Adrenal gland (tissue), 12 donors: ENCODE data around the gene FLNA. TPM values are rescaled to one million over a fixed set of nuclear protein-coding genes. Genes with fewer than 3 reads are reported as not detected.
"Not testable (repeated sequence)": the region's sequence is repeated elsewhere in the genome, so short reads cannot be mapped to it uniquely, and the experiment has no call there.

Experiments used
- DNase-seq, 7 donors: peaks; one replicate each; pipeline ENCODE4 v3.0.0-alpha.2; 2019 to 2020
- H3K27ac ChIP-seq, 5 donors: fragments of 200-600 bp; sonication (generic) in 4 of 5; 1 replicate in 3 of 5; 2 replicates in 2 of 5; pipeline versions ENCODE4 v1.5.1 to v1.8.0; 2016 to 2020; ENCODE audit warnings: mild to moderate bottlenecking in 1 of 5
- H3K27me3 ChIP-seq: fragments of 200-600 bp; 2 replicates; pipeline ENCODE4 v1.8.0; 2021
- H3K36me3 ChIP-seq, 2 donors: fragments of 200-600 bp; replicated peaks in 1 of 2; 1 replicate in 1 of 2; 2 replicates in 1 of 2; pipeline versions ENCODE4 v1.5.1 to v1.8.0; 2018 to 2022
- H3K4me1 ChIP-seq, 2 donors: fragments of 200-600 bp; replicated peaks in 1 of 2; 1 replicate in 1 of 2; 2 replicates in 1 of 2; pipeline versions ENCODE4 v1.5.1 to v1.8.0; 2018 to 2021
- H3K4me3 ChIP-seq, 4 donors: fragments of 200-600 bp; sonication (generic) in 3 of 4; one replicate each; pipeline ENCODE4 v1.5.1; 2016 to 2018
- H3K9me3 ChIP-seq, 3 donors: fragments of 200-600 bp; sonication (generic) in 1 of 3; replicated peaks in 1 of 3; 1 replicate in 2 of 3; 2 replicates in 1 of 3; pipeline versions ENCODE4 v1.5.1 to v1.8.0; 2016 to 2021
- CTCF ChIP-seq, 6 experiments: fragments of 450-650 bp in 4 of 6; fragments of 200-600 bp in 2 of 6; sonication (generic) in 1 of 6; IDR thresholded peaks; 1 replicate in 5 of 6; 2 replicates in 1 of 6; pipeline versions ENCODE4 v1.5.1 to v1.8.0; 2016 to 2021; ENCODE audit warnings: antibody characterized with exemption in 6 of 6, mild to moderate bottlenecking in 2 of 6, moderate library complexity in 1 of 6
- POLR2A ChIP-seq, 2 donors: fragments of 450-650 bp; IDR thresholded peaks; one replicate each; pipeline ENCODE4 v1.6.1; 2017; ENCODE audit warnings: antibody characterized with exemption in 2 of 2, mild to moderate bottlenecking in 2 of 2, moderate library complexity in 1 of 2
- WGBS, 4 donors: extraction: QIAGEN DNeasy Blood & Tissue Kit in 2 of 4; methylation state at CpG; one replicate each; pipeline versions ENCODE4 v1.1.5 to v1.1.7; 2013 to 2017; 5-methylcytosine and 5-hydroxymethylcytosine counted together
- intact Hi-C, 2 donors: fragments of 100-400 bp; cut with DNase I; formaldehyde crosslinking; loops; one replicate each; pipeline versions ENCODE4 v1.14.1 to v1.15.0; 2022 to 2023
- polyA plus RNA-seq, 3 donors: library from polyadenylated mRNA; stranded (reverse); fragments of 200-250 nt in 2 of 3; fragments of 350-450 nt in 1 of 3; fragmentation: Illumina TruSeq in 1 of 3; extraction: RNeasy Lipid Tissue Mini Kit (QIAGEN cat#74804) in 1 of 3; gene quantifications; one replicate each; pipeline ENCODE4 v1.2.3, GENCODE V29; 2013 to 2014
- total RNA-seq, 9 donors: library from RNA; depleted of rRNA in 4 of 9; stranded (reverse); fragments of >200 nt in 4 of 9; fragments of 120-200 nt in 1 of 9; fragmentation: NEBNext Ultra II Directional in 1 of 9; extraction: Animal tissue kit (Norgen Biotek cat#: 25700) in 1 of 9; gene quantifications; one replicate each; pipeline versions ENCODE4 v1.1.0 to v1.2.4, GENCODE V29; 2013 to 2023
- donor health status: healthy with polysubstance abuse.
- donor health status: Bipolar disorder and iron deficiency.
- donor health status: DM: yes; HTN: yes; CAD: no.
- donor health status: DM: no; HTN: no; CAD: no.
- donor health status: DM: no; HTN: no; CAD: no.
- donor health status: DM: yes; HTN: yes; CAD: no.

The FLNA gene
- total and polyA plus RNA-seq, 12 donors: 57.0 to 979 (median 504) TPM

- intact Hi-C loops: loop anchor here in 1 of 2 donors (5.0 kb wide), 1 partner anchor 134 kb away; no protein-coding TSS in a partner anchor
- peak; percentile 93 to 94 for TF ChIP-seq POLR2A (IDR thresholded peaks at IDR 0.05)
- no peak for TF ChIP-seq CTCF (IDR thresholded peaks at IDR 0.05)
- 0 to 51% (median 31%) methylated on average over 30 to 69 of the region's 69 CpGs; no CpG with 5 or more reads in 1 of the 4 donors for WGBS, 4 donors
- peak within 1 kb of the TSS; percentile 88 to 99 (median 98) for H3K27ac ChIP-seq
- peaks cover 0 to 8% of the 10 kb centered on the region in 2 donors for H3K4me1 ChIP-seq
- no peaks in the 10 kb centered on the region for H3K9me3 ChIP-seq
- peak within 1 kb of the TSS; percentile 42 to 86 (median 62) for H3K4me3 ChIP-seq
- peak; percentile 93 to 98 (median 95) for DNase-seq
- peaks cover 0 to 23% of the 10 kb centered on the region in 2 donors for H3K36me3 ChIP-seq
- no peaks in the 10 kb centered on the region for H3K27me3 ChIP-seq
Measured at GRCh38 chrX:154397888-154398667, 23.6 kb upstream of the FLNA start, which contains the start of gene RPL10. Gene RPL10, plus strand, starts transcription at chrX:154398377. Its CDS starts 143 bp downstream, at chrX:154398520.

- H3K27ac ChIP-seq: peak overlapping the region; percentile 88 to 99 (median 98)
- H3K4me3 ChIP-seq: peak overlapping the region in 2 of 4 donors; percentile 15 to 59
- peak in 6 of 7 donors; percentile 65 to 85 (median 70) for DNase-seq
- WGBS, 4 donors: 11 to 59% (median 43%) methylated on average over 11 to 53 of the region's 53 CpGs
- TF ChIP-seq POLR2A (IDR thresholded peaks at IDR 0.05) (no peak), CTCF (IDR thresholded peaks at IDR 0.05) (no peak)
- peaks cover 0 to 23% of the 10 kb centered on the region in 2 donors for H3K36me3 ChIP-seq
- peaks cover 0 to 8% of the 10 kb centered on the region in 2 donors for H3K4me1 ChIP-seq
- intact Hi-C loops: loop anchor here in 1 of 2 donors (5.0 kb wide), 1 partner anchor 135 kb away; no protein-coding TSS in a partner anchor
- H3K9me3 ChIP-seq: no peaks in the 10 kb centered on the region
- H3K27me3 ChIP-seq: no peaks in the 10 kb centered on the region
Measured at GRCh38 chrX:154396973-154397887, 22.8 kb upstream of the FLNA start.

- not testable (repeated sequence) for H3K4me1 ChIP-seq, H3K4me3 ChIP-seq, H3K27ac ChIP-seq, H3K9me3 ChIP-seq, H3K27me3 ChIP-seq
- 91 to 95% (median 92%) methylated on average over 15 to 17 of the region's 17 CpGs for WGBS, 4 donors
- intact Hi-C loops: loop anchor here in 1 of 2 donors (5.0 kb wide), 1 partner anchor 136 kb away; no protein-coding TSS in a partner anchor
- peaks cover 0 to 23% of the 10 kb centered on the region in 2 donors for H3K36me3 ChIP-seq
- DNase-seq: peak in 1 of 7 donors; percentile 18
Measured at GRCh38 chrX:154396363-154396762, 21.9 kb upstream of the FLNA start.

GRCh38 chrX:154389812-154390747, 15.6 kb upstream of the FLNA start:
- Histone ChIP-seq H3K27ac (peak overlapping the region in 1 of 5 donors; percentile 91), H3K4me3 (peak overlapping the region in 1 of 4 donors; percentile 42)
- intact Hi-C loops, H3K4me1 ChIP-seq, H3K9me3 ChIP-seq, H3K27me3 ChIP-seq, H3K36me3 ChIP-seq: not testable (repeated sequence)
- peak in 1 of 7 donors; percentile 17 for DNase-seq
- 1 to 24% methylated on average over 15 to 19 of the region's 121 CpGs; no CpG with 5 or more reads in 2 of the 4 donors for WGBS, 4 donors

GRCh38 chrX:154388649-154389048, 14.2 kb upstream of the FLNA start:
- intact Hi-C loops, H3K4me1 ChIP-seq, H3K36me3 ChIP-seq, H3K4me3 ChIP-seq, H3K27ac ChIP-seq, H3K27me3 ChIP-seq, DNase-seq, H3K9me3 ChIP-seq: not testable (repeated sequence)
- WGBS, 4 donors: no CpG with 5 or more reads among the region's 16 CpGs

GRCh38 chrX:154388094-154388493, 13.7 kb upstream of the FLNA start:
- H3K4me3 ChIP-seq, H3K27me3 ChIP-seq, H3K27ac ChIP-seq, H3K9me3 ChIP-seq, DNase-seq, intact Hi-C loops, H3K4me1 ChIP-seq, H3K36me3 ChIP-seq: not testable (repeated sequence)
- no CpG with 5 or more reads among the region's 20 CpGs for WGBS, 4 donors
